ENCODE results near the gene RAPGEF1.

RAPGEF1 gene

DNA sequence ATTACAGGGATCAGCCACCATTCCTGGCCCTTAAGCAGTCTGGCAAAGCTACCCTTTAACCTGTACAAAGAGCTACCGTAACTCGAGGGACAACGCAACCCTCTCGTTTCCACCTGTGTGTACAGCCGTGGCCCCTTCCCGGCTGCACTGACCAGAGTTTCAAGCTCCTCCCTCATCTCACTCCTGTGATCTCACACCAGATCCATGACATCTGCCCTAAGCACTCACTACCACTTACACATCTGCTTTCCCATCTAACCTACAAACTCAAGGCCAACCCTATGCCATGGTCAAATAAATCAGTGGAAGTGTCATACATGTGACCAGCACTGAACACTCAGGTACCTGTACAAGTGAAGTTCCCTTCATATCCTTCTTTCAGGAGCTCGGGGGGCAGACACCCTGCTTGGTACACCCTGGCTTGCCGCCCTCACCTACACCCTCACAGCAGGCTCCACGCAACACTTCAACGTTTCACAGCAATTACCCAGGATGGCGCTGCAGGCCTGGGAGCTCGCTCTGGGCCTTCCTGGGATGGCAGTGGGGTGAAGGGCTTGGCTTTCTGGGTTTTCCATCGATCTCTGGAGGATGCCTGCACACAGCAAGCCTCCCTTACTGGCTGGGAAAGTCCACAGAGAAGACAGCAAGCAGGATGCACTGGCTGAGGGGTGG is 132.8 kb downstream of the RAPGEF1 start:
- no peak for DNase-seq (ENCODE audit: low read depth)

DNA sequence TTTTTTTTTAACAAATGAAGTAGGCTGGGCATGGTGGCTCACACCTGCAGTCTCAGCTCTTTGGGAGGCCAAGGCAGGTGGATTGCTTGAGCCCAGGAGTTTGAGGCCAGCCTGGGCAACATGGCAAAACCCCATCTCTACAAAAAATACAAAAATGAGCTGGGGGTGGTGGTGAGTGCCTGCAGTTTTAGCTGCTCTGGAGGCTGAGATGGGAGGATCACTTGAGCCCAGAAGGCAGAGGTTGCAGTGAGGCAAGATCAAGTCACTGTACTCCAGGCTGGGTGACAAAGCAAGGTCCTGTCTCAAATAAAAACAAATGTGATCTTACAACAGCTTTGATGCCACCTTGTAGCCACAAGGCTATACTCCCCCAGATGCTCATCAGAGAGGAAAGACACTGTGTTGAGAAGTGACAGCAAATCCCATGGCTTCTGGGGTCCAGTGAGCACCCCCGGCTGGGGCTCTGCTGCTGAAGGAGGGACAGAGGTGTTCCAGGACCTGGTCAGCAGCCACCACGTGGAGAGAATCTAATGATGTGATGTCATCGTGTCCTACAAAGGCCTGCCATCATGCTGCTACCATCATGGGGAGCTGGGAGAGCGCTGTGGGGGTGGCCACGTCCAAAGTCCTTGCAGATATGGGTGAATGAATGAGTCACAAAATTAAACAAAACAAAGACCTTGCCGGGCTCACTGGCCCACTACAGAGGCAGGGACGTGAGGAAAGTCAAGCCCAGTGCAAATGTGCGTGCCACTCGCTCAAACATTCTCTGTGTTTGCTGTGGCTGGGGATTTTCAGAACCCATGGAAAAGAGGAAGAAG is 133.9 kb downstream of the RAPGEF1 start:
- no peak for DNase-seq (ENCODE audit: low read depth)

DNA sequence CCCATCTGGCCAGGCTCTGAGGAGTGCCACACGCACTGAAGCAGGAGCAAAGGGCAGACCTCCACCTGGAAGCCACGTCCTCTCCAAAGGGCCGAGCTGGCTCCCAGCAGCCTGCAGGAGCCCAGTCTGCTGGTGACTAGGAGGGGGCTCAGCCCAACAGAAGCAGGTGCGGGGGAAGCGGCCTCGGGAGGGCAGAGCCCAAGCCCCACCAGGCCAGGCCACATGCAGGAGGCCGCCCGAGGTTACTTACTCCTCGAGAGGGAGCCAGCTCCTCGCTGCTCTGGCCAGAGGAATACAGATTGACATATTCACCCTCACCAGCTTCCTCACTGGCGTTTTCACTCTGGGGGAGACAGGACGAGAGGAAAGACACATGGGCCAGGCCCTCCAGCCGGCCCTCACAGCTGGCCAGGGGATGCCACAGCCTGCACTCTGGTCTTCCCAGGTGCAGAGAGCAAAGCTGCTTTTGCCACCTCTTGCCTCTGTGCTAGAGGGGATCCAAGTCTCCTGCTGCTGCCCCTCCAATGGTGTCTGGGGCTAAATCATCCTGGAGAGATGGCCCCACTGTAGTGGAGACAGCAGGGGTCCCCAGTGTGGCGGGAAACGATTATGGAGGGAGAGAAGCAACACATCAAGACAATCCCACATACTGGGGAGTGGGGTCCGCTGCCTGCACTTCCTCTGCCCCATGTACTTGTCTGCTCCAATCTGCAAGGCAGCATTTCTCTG is 136.0 kb downstream of the RAPGEF1 start:
- DNase-seq (ENCODE audit: low read depth): no peak

DNA sequence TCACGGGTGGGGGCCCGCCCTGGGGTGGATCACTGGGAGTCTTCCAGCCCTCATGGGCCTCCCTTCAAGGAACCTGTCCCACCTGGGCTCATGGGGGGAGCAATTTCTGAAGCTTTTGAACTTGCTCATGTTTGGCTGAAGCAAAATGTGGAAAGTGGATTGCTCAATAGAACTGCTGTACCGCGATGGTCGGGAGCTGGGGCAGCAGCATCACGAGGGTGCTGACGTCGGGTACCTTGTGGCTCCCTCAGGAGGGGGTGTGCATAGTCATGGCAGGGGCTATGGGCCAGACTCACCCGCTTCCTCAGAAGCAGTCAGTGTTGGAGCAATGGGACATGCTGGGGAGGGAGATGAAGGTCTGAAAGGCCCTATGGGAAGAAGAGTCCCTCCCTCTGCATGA is 136.7 kb downstream of the RAPGEF1 start:
- DNase-seq (ENCODE audit: low read depth): no peak

DNA sequence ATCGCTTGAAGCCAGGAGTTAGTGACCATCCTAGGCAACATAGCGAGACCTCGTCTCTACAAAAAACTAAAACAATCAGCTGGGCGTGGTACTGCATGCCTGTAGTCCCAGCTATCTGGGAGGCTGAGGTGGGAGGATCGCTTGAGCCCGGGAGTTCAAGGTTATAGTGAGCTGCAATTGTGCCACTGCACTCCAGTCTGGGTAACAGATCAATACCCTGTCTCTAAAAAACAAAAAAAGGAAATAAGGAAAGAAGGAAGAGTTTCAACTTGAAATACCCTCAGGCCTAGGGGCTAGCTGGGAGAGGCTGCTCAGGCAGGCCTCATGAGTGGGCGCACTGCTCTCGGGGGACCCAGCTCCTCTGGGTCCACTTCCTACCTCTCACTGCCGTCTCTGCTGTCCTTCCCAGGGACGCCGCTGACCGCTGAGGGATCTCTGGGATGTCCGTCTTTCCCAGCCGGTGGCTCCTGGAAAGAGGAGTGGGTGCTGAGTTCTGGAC is 138.1 kb downstream of the RAPGEF1 start:
- no peak for DNase-seq (ENCODE audit: low read depth)

DNA sequence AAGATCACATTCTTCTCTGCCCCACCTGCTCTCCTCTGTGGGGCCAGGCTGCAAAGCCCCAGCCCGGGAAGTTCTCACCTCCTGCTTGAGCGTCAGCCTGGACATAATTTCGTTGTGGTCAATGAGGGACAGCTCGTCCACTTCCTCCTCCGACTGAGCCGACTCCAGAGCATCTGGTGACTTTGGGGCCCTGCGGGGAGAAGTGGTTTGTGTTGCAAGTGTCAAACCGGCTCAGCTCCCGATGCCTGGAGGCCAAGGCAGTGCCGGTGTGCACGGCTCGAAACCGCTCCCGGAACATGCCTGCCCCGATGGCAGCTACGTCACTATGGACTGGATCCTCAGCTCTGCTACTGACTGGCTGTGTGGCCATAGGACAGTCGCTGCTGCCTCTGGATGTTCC is 141.8 kb downstream of the RAPGEF1 start:
- no peak for DNase-seq (ENCODE audit: low read depth)

DNA sequence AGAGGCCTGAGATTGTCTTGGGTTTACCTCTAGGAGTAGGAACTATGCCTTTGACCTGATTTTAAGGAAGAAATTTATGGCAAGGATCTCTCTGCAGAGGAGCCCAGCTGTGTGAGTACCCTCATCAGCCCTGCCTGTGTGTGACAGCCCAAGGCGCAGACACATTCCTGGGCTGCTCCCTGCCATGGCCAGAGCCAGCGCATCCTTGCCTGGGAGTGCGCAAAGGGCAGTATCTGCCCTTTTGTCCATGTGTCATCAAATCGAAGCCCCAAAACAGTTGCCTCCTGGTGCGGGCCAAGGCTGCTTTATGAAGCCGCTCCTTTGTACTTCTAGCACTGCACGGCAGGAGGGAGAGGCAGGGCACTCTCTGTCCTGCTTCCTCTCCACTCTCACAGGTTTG is 142.6 kb downstream of the RAPGEF1 start:
- no peak for DNase-seq (ENCODE audit: low read depth)

DNA sequence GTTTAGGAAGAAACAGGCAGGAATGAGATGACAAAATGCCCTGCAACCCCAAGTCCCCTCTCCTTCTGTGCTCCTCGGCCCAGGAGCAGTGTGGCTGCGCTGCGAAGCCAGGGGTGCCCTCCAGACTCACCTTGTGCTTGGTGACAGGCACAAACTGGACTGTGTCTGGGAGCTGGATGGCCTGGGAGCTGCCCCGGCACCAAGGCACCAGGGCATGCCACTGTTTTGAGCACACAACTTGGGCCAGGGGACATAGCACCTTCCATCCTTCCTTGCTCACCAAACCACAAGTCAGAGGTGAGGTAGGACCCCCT is 143.5 kb downstream of the RAPGEF1 start:
- no peak for DNase-seq (ENCODE audit: low read depth)

DNA sequence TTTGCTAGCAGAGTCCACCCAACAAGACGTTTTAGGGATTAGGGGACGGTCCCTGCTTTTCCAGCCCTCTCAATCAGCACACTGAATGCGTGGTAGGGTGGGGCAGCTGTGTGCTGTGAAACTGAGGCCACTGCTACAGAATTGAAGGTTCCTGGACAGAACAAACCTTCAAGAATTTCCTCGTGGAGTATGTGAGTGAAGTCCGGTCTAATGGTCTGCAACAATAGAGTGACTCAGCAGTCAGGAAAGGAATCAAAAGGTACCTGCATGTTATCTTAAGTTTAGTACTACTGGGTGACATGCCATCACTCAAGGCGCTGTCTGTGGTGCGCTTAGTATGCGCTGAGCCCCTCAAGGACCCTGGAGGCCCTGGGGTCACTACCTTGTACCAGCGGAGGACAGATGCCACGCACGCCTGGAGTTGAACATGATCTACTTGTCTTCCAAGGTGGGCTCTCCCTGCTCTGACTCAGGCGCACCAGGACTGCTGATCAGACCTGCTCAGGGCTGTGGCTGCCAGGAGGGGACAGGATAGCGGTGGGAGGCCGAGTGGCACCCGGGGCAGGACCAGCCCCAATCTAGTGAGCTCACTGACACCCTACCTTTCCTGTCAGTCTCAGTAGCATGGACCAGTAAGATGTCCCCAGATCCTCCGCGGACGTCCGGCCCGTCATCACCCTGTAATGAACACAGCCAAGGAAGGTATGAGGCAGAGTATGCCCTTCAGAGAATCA is 144.0 kb downstream of the RAPGEF1 start:
- DNase-seq (ENCODE audit: low read depth): no peak

DNA sequence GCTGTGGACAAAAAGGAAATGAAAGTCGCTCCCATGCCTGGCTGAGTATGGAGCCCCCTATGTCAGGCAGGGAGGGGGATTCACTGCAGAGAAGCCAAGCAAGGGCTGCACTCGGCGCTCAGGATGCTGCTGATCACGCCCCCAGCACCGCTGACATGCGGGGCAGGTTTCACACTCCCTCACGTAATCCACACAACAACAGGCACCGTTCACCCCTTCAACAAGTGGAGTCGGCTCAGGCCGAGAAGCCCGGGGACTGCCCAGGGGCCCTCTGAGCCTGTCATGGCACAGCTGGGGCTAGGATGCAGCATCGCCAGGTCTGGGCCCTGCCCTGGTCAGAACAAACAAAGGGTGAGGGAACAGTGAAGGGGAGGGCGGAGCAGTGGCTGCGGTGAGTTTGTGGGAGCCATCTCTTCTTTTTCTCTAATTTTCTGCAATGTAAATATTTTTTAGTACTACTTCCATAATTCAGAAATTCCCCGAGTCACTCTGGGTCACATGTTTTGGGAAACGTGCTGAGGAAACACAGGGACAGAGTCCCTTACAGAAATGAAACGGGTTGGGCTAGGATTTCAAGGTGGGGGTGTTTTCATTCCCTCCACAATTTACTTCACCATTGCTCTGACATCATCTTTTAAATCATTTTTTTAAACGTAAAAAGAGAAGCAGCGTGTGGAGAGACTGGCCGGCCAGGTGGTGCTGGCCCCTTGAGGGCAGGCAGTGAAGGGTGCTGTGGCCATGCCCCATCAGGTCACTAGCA is 144.8 kb downstream of the RAPGEF1 start:
- DNase-seq (ENCODE audit: low read depth): no peak

DNA sequence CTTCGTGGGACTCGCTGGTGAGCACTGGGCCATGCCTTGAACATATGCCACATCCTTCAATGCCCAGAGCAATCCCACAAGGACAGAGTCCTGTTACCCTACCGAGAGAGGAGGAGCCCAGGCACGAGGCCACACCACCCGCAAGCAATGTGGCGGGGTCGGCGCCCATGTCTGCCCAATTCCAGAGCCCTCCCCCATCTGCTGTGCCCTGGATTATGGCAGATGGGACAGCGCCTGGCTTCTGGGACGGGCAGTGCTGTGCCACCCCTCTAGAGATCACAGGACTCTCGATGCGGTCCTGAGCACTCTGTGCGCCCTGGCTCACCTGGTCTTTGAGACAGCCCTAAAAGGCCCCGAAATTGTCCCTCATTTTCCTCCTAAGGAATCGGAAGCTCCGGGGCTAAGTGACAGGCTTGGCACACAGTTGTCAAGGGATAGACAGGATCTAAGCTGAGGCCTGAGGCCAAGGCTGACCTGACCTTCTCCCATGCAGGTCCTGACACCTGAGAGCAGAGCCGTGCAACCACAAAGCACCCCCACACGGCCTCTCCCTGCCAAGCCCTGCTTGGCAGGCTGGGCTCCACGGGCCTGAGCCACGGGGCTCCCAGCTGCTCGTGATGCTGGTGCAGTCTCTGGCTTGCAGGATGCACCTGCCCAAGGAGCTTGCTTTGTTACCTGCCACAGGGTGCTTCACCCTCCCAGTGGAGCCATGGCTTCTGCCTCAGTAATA is 145.8 kb downstream of the RAPGEF1 start:
- no peak for DNase-seq (ENCODE audit: low read depth)

DNA sequence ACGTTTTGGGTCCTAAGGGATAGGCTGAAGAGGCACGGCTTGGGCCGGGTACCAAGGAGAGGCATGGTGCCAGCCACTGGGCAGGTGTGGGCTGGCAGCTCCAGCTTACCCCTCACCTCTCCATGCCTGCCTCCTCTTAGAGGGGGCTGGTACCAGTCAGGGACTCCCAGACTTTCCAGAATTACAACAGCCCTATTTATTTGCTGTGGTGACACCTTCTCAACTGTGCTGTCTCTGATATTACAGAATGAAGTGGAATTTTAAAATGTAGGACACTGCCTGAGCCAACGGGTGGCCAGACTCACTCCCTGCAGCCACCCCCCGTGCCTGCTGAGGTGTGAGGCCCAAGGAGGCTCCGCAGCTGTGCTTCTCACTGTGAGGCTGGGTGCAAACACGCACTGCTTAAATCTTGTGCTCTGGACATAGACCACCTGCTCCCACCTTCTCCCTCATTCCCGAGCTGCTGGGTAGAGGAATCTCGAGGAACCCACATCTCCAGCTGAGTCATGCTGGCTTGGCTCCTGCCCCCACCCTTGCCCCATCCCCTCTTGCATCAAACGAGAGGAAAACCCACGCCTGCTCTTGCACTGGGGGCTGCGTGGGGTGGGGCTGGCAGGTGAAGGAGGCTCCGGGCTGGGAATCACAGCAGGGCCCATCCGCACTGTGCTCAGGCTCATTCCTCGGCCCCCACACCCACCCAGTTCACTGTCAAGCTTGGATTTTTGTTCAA is 146.6 kb downstream of the RAPGEF1 start:
- DNase-seq (ENCODE audit: low read depth): no peak

DNA sequence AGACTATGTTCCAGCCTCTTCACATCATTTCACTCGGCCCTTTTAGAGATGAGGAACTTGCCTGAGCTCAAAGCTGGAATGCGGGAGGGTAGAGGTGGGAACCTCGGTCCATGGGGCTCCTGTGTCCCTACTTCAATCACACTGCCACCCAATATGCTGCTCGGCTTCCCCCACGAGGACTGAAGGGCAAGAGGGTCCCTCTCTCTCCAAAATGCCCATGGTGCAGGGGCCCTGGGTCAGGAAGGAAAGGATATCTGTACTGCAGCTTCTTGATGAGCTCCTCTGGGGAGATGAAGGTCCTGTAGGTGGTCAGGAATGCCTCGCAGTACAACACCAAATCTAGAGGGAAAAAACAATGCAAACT is 148.0 kb downstream of the RAPGEF1 start:
- DNase-seq (ENCODE audit: low read depth): no peak

DNA sequence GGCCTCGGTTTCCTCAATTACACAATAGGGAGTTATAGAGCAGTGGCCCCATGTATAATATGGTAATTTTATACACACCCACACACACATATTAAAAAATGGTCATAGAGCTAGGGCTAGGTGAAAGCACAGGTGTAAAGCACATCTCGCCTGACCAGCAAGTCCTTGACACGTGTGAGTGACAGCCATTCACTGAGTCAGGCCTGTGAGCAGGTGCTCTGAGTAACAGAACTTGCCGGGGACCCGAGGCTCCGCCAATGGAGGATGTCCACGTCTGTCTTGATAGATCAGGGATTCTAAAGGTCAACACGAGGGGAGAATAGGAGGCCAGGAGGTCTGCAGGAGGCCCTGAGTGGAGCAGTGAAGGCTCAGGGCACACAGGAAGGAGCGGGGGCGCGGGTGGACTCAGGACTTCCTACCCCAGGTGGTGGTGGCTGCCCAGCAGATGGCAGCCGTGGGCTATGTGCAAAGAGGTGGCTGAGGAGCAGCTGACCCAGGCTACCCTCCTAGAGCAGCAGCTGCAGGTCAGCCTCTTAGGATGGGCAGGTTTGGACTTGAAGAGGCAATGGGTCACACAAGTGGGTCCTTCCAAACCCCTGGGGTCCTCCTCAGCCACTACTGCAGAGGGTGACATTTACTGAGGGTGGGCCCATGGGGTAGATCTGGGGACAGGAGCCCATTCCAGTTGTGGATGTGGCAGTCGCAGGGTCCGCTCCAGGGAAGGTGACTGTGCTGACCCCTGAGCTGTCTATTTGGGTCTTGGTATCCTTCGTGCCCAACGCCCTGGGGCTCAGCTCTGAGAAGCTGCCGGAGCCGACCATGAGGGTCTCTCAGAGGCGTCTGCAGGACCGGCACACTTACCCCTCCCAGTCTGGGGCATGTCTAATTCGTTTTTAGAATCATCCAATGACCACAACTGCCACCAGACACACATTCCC is 148.7 kb downstream of the RAPGEF1 start:
- DNase-seq (ENCODE audit: low read depth): peak; percentile 61

DNA sequence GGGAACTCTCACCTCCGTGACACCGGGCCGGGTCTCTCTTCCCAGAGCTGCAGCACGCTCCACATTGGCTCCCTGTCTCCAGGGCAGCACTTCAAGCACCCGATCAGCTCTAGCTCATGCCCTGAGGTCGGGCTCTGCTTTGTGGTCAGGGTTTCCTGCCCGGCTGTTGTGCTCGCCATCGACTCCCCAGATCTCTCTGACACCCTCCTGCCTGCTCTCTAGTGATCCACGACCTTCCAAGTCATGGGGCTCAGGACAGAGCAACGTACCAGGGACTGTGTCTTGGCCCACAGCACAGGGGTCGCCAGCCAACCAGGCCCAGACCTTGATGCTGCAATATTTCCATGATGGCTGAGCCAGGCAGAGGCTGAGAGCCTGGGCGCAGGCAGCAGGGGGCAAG is 149.4 kb downstream of the RAPGEF1 start:
- no peak for DNase-seq (ENCODE audit: low read depth)

DNA sequence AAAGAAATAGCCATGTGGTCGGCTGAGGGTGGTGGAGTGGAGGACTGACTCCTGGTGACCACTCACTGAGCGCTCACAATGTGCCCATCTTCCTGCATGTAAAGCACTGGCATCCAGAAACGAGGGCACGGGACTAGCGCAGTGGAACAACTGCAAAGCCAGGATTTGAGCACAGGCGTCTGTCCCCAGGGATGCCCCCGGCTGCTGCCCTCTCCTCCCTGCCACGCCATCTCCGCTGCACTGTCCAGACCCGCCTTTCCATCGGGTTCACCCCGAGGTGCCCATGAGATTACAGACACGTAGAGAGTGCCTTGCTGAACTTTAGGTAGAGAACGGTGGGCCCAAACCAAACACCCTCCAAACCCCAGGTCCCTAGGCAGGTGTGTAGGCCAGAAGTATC is 149.9 kb downstream of the RAPGEF1 start:
- no peak for DNase-seq (ENCODE audit: low read depth)

DNA sequence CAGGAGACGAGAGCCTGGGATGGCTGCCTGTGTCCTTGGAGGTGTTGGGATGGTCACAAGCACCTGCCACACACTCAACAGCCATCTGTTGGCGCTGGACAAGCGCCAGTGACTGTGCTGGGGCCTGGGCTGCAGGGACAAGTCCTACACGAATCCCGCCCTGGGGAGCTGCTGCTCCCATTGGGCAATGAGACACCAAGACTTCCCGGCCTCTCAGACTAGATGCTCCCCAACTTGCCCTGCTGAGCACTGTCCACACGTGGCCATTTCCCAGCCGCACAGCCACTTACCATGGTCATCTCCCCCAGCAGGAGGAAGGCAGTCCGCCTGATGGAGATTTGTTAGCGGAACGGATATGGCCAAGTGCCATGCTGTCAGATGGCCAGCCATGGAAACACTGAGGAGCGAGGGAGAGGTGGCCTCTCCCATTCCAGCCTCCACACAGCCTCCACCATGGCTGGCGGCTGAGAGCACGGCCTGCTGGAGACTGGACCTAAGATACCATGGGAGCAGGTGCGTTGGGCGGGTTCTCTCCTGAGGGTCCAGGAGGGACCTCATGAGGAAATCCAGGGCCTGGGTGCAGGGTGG is 150.7 kb downstream of the RAPGEF1 start:
- no peak for DNase-seq (ENCODE audit: low read depth)

DNA sequence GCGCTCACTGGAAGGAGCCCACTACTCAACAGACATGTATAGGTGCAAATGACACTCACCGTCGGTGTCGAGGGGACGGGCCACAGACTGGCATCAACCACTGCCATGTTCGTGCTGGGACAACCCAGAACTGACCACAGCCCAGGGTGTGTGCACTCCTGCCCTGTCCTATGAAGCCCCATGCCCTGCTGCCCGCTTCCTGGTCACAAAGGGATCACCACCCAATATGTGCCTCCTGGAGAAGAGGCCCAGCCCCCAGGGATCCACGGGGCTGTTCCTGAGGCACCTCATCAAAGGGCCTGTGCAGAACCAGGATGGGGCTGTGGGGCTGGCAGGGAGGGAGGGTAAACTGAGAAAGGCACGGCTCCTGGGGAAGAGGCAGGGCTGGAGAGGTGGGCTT is 151.5 kb downstream of the RAPGEF1 start:
- DNase-seq (ENCODE audit: low read depth): no peak

DNA sequence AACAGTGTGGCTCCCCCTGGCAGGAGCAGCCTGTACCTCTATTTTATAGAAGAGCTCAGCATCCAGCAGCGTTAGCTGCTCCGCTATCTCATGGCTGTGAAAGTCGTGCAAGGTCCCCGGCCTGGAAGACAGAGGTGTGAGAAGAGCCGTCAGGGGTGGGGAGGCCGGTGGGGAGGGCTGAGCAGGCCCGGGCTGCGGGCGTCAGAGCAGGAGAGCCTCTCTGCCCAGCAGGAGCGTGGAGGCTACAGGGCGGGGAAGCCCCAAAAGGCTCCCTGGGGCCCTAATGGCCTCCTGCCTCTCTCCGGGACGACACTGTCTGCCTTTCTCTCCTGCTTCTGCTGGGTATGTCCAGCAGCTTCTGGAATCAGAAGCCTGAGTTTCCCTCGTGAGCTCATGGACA is 152.0 kb downstream of the RAPGEF1 start:
- no peak for DNase-seq (ENCODE audit: low read depth)

Measured in fibroblast of the conjunctiva (primary cell).